ENCODE measurements around the gene IRF9. TPM values are rescaled to one million over a fixed set of nuclear protein-coding genes. Genes with fewer than 3 reads are reported as not detected.

Gene IRF9
- total and polyA plus RNA-seq, 2 of the 13 experiments (the other 11 are each of a cell fraction or from before 2014, with no cell fraction given) = 14.9 to 49.7 TPM

GRCh38 chr14:24136684-24137528 is 24.2 kb upstream of the IRF9 start (continued):
- TF ChIP-seq PAXIP1 (CRISPR knock-in tag; conservative IDR thresholded peaks at IDR 0.05) (no peak), RBM22 (optimal IDR thresholded peaks at IDR 0.05; ENCODE audit: low read length) (peak; percentile 61), HMG20A (CRISPR knock-in tag; IDR thresholded peaks at IDR 0.05; ENCODE audit: borderline replicate concordance) (no peak), THAP9 (CRISPR knock-in tag; IDR thresholded peaks at IDR 0.05; ENCODE audit: borderline replicate concordance) (peak; percentile 2; the same call in 1 of the 2 replicates), KMT2B (CRISPR knock-in tag; IDR thresholded peaks at IDR 0.05) (no peak), ZBTB4 (CRISPR knock-in tag; IDR thresholded peaks at IDR 0.05; ENCODE audit: borderline replicate concordance) (no peak), BORCS8-MEF2B (CRISPR knock-in tag; IDR thresholded peaks at IDR 0.05) (peak; percentile 61), CBX5 (CRISPR knock-in tag; IDR thresholded peaks at IDR 0.05; ENCODE audit: borderline replicate concordance) (peak; percentile 17; the same call in 1 of the 2 replicates), SOX6 (IDR thresholded peaks at IDR 0.05) (no peak), SOX6 (CRISPR knock-in tag; IDR thresholded peaks at IDR 0.05) (0 out of 2 replicates have a peak, but pooled peaks have one; percentile 13), ZNF350 (CRISPR knock-in tag; IDR thresholded peaks at IDR 0.05; ENCODE audit: borderline replicate concordance, low read depth) (peak; percentile 8), NFYB (CRISPR knock-in tag; IDR thresholded peaks at IDR 0.05) (no peak), GLMP (CRISPR knock-in tag; IDR thresholded peaks at IDR 0.05; ENCODE audit: borderline replicate concordance) (no peak), HNRNPH1 (optimal IDR thresholded peaks at IDR 0.05; ENCODE audit: low read depth, low read length) (peak; percentile 6)

Data from HepG2 (cell line).